K562 (cell line): Measurements from ENCODE around the gene SFSWAP. TPM values are rescaled to one million over a fixed set of nuclear protein-coding genes. Genes with fewer than 3 reads are reported as not detected.

ENCODE experiments used
- ATAC-seq: fragments of 200-7000 bp; cut with Tn5 transposase; 3 replicates; pipeline ENCODE4 v1.9.1; 2020; ENCODE audit warnings: moderate library complexity
- BruUV-seq: library from RNA; stranded (reverse); fragments of 400-500 nt; replicated peaks from 2 replicates; lab custom pipeline; 2021; lab: Mats Ljungman, UMichigan
- CTCF ChIA-PET: fragments of 300-600 bp; formaldehyde crosslinking; extraction: SDS; loops from one replicate; lab custom pipeline; 2021; ENCODE audit warnings: low intra/inter-chr PET ratio; lab: Yijun Ruan, JAX
- POLR2A ChIA-PET: fragments of 300-600, 350-650 bp; sonication (Branson Sonifier 250); formaldehyde crosslinking; extraction: SDS; loops from one replicate; lab custom pipeline; 2021; ENCODE audit warnings: antibody characterized with exemption, inconsistent platforms; lab: Yijun Ruan, JAX
- DNase-seq, 4 experiments: peaks; one replicate each; pipeline versions ENCODE4 v3.0.0 to v3.0.0-alpha.2; 2011 to 2018; ENCODE audit warnings: low spot score in 3 of 4, mixed read lengths in 3 of 4; ENCODE audit errors: extremely low read depth in 1 of 4
- FAIRE-seq: peaks from 2 replicates; lab custom pipeline; 2011; peaks lifted over from hg19 to GRCh38; lab: Jason Lieb, UNC
- H2AFZ ChIP-seq: 2 replicates; pipeline ENCODE4 v1.6.0; 2011; ENCODE audit warnings: low read depth, low read length, control low read depth, inconsistent platforms
- H3K27ac ChIP-seq: fragments of 200-600 bp; 3 replicates; pipeline ENCODE4 v1.8.0; 2011; ENCODE audit warnings: low read depth, mild to moderate bottlenecking, control low read depth, inconsistent platforms, low read length, moderate library complexity, mixed read lengths; ENCODE audit errors: extremely low read depth
- H3K27me3 ChIP-seq, 2 experiments: fragments of 300-600 bp in 1 of 2; 2 replicates in 1 of 2; 3 replicates in 1 of 2; pipeline versions ENCODE4 v1.6.0 to v1.8.0; 2011; ENCODE audit warnings: inconsistent platforms in 2 of 2, low read length in 2 of 2, mild to moderate bottlenecking in 1 of 2, mixed read lengths in 1 of 2, moderate library complexity in 1 of 2; ENCODE audit not compliant: control insufficient read depth in 2 of 2, insufficient read depth in 2 of 2
- H3K36me3 ChIP-seq: fragments of 300-600 bp; 3 replicates; pipeline ENCODE4 v1.8.0; 2011; ENCODE audit warnings: mild to moderate bottlenecking, low read length, inconsistent platforms; ENCODE audit not compliant: control insufficient read depth, insufficient read depth
- H3K4me1 ChIP-seq, 2 experiments: fragments of 200-600 bp in 1 of 2; replicated peaks in 1 of 2; 2 replicates in 1 of 2; 3 replicates in 1 of 2; pipeline versions ENCODE4 v1.5.1 to v1.8.0; 2011; ENCODE audit warnings: inconsistent platforms in 2 of 2, low read length in 2 of 2, mild to moderate bottlenecking in 1 of 2, mixed read lengths in 1 of 2, moderate library complexity in 1 of 2; ENCODE audit not compliant: control insufficient read depth in 2 of 2, insufficient read depth in 2 of 2
- H3K4me2 ChIP-seq: 2 replicates; pipeline ENCODE4 v1.6.1; 2011; ENCODE audit warnings: low read length, control low read depth, inconsistent platforms, mixed read lengths; ENCODE audit not compliant: insufficient read depth
- H3K4me3 ChIP-seq: fragments of 200-600 bp; sonication (generic), shearing (Covaris generic); 2 replicates; pipeline ENCODE4 v1.5.1; 2016; ENCODE audit warnings: control low read depth, inconsistent platforms
- H3K79me2 ChIP-seq: fragments of 200-600 bp; 3 replicates; pipeline ENCODE4 v1.8.0; 2011; ENCODE audit warnings: low read length, inconsistent platforms; ENCODE audit not compliant: control insufficient read depth, insufficient read depth
- H3K9ac ChIP-seq, 2 experiments: 2 replicates each; pipeline versions ENCODE4 v1.6.0 to v1.6.1; 2011; ENCODE audit warnings: low read depth in 2 of 2, low read length in 2 of 2, control low read depth in 1 of 2, inconsistent platforms in 1 of 2, mild to moderate bottlenecking in 1 of 2, mixed read lengths in 1 of 2; ENCODE audit not compliant: insufficient read depth in 1 of 2
- H3K9me1 ChIP-seq: one replicate; pipeline ENCODE4 v1.6.0; 2011; ENCODE audit warnings: inconsistent platforms, mild to moderate bottlenecking, low read length, moderate library complexity; ENCODE audit not compliant: control insufficient read depth, insufficient read depth
- H3K9me3 ChIP-seq: replicated peaks from 2 replicates; pipeline ENCODE4 v1.5.1; 2011; ENCODE audit warnings: low read depth, low read length, inconsistent platforms; ENCODE audit not compliant: control insufficient read depth, insufficient read depth
- H4K20me1 ChIP-seq: replicated peaks from 2 replicates; pipeline ENCODE4 v1.6.1; 2011; ENCODE audit warnings: low read length, inconsistent platforms, mixed read lengths; ENCODE audit not compliant: control insufficient read depth, insufficient read depth
- BHLHE40 ChIP-seq: IDR thresholded peaks from 2 replicates; pipeline ENCODE4 v1.6.1; 2011; ENCODE audit warnings: low read length, improper control_type of control experiment
- EWSR1 ChIP-seq: fragments of 450-650 bp; IDR thresholded peaks from 2 replicates; pipeline ENCODE4 v1.6.1; 2018; ENCODE audit warnings: borderline replicate concordance, mild to moderate bottlenecking, low read depth, moderate library complexity; ENCODE audit not compliant: partially characterized antibody
- WGBS: fragments of 100-300 bp; shearing (Covaris generic); methylation state at CpG from one replicate; pipeline ENCODE4 v1.1.6; 2016; ENCODE audit warnings: low coverage, mixed read lengths; ENCODE audit not compliant: insufficient coverage; ENCODE audit errors: missing lambda C conversion rate; 5-methylcytosine and 5-hydroxymethylcytosine counted together
- in situ Hi-C: fragments of 300-500 bp; cut with MboI; formaldehyde crosslinking; loops from 4 replicates; pipeline ENCODE4 v1.15.0; 2018; ENCODE audit warnings: inconsistent platforms, mixed read lengths
- intact Hi-C: fragments of 100-400 bp; cut with micrococcal nuclease; formaldehyde crosslinking; loops from 2 replicates; pipeline ENCODE4 v1.14.2; 2022
- polyA plus RNA-seq, 8 experiments: library from polyadenylated mRNA; depleted of rRNA in 4 of 8; stranded (reverse) in 5 of 8; unstranded in 3 of 8; fragments of >200 nt; fragmentation: Nextera tagmentation in 2 of 8; fragmentation: Illumina TruSeq in 1 of 8; extraction: Ambion mirVana in 2 of 8; extraction: Trizol in 1 of 8; gene quantifications; 2 replicates each; pipeline versions ENCODE4 v1.2.1 to v1.2.3, GENCODE V29; 2011 to 2014; ENCODE audit warnings: inconsistent platforms in 1 of 8, missing spikeins in 1 of 8
- total RNA-seq, 7 experiments: library from RNA; depleted of rRNA in 6 of 7; stranded (reverse); fragments of >200 nt in 6 of 7; fragmentation: Illumina TruSeq in 2 of 7; extraction: Trizol in 2 of 7; gene quantifications; 2 replicates each; pipeline versions ENCODE4 v1.2.1 to v1.2.3, GENCODE V29; 2011 to 2021; ENCODE audit warnings: low replicate concordance in 1 of 7

The SFSWAP gene
- total and polyA plus RNA-seq, 9 of the 15 experiments (the other 6 are each of a cell fraction or from before 2014, with no cell fraction given), result 2.4 to 60.4 (median 32.6) TPM

DNA sequence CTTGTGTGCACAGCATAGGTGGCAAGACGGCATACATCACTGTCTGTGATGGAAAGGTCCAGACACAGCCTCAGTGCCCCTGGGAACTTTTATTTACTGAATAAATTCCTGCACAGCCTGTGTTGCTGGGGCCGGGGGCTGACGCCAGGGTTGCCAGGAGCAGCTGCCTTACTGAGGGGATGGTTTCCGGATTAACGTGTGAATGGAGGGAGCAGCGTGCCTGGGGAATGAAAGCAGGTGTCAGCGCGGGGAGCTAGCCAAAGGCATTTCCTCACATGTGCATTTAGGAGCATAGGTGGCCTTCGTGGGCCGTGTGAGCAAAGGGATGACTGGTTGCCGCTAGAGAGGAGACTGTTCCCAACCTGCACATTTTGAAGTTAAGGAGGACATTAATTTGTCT, 41.6 kb downstream of the SFSWAP start:
- WGBS, result 98% methylated on average over 11 of the region's 11 CpGs
- no peak overlapping the region for H2AFZ ChIP-seq
- no peaks in the 10 kb centered on the region for H3K27me3 ChIP-seq
- intact Hi-C loops, result no loop called here
- no peaks in the 10 kb centered on the region for H3K9me1 ChIP-seq
- H3K9me3 ChIP-seq, result no peaks in the 10 kb centered on the region
- no TSS peak for BruUV-seq
- no peak for ATAC-seq
- H3K9ac ChIP-seq, result no peak overlapping the region
- no peaks in the 10 kb centered on the region for H3K79me2 ChIP-seq
- no peaks in the 10 kb centered on the region for H4K20me1 ChIP-seq
- POLR2A ChIA-PET, result interaction anchor here (0.5 to 0.6 kb wide), 2 partner anchors 23 to 144 kb away, joined by 3 read pairs; no protein-coding TSS in a partner anchor
- FAIRE-seq, result no peak
- H3K27ac ChIP-seq, result no peak overlapping the region
- TF ChIP-seq EWSR1, result no peak
- H3K4me3 ChIP-seq, result no peak overlapping the region
- peaks cover 0 to 4% of the 10 kb centered on the region in 2 experiments; a peak in 1 of 5 replicates for H3K4me1 ChIP-seq
- CTCF ChIA-PET, result no interaction called here
- in situ Hi-C loops, result no loop called here
- H3K36me3 ChIP-seq, result peaks cover 89% of the 10 kb centered on the region
- no peak overlapping the region for H3K4me2 ChIP-seq
- no peak for DNase-seq

GRCh38 chr12:131753005-131753404, 42.1 kb downstream of the SFSWAP start:
- TF ChIP-seq BHLHE40, result no peak
- WGBS, result 95% methylated on average over 20 of the region's 20 CpGs
- Histone ChIP-seq H3K9me1 (no peaks in the 10 kb centered on the region), H3K4me2 (no peak overlapping the region), H2AFZ (no peak overlapping the region), H3K9ac (no peak overlapping the region), H4K20me1 (no peaks in the 10 kb centered on the region), H3K4me1 (peaks cover 0 to 4% of the 10 kb centered on the region in 2 experiments; a peak in 1 of 5 replicates), H3K79me2 (no peaks in the 10 kb centered on the region), H3K9me3 (no peaks in the 10 kb centered on the region), H3K27me3 (no peaks in the 10 kb centered on the region), H3K27ac (no peak overlapping the region), H3K36me3 (peaks cover 90% of the 10 kb centered on the region), H3K4me3 (no peak overlapping the region)
- ChIA-PET CTCF (no interaction called here), POLR2A (no interaction called here)
- no peak for ATAC-seq
- no peak for DNase-seq
- in situ Hi-C loops, result no loop called here
- BruUV-seq, result no TSS peak
- FAIRE-seq, result no peak
- intact Hi-C loops, result no loop called here
